GM12891 (cell line): ENCODE measurements around the gene FER.

Source experiments
- POLR2A ChIP-seq: IDR thresholded peaks from 2 replicates; pipeline ENCODE4 v1.6.1; 2011; ENCODE audit warnings: low read depth, low read length, control low read depth
- POLR2AphosphoS5 ChIP-seq: IDR thresholded peaks from 2 replicates; pipeline ENCODE4 v1.6.1; 2011; ENCODE audit warnings: low read depth, low read length, control low read depth
- POU2F2 ChIP-seq: IDR thresholded peaks from 2 replicates; pipeline ENCODE4 v1.6.1; 2011; ENCODE audit warnings: low read depth, mild to moderate bottlenecking, control low read depth, low read length, moderate library complexity
- SPI1 ChIP-seq: IDR thresholded peaks from 2 replicates; pipeline ENCODE4 v1.6.1; 2011; ENCODE audit warnings: low read depth, low read length, control low read depth

GRCh38 chr5:108763222-108763916, 15.7 kb downstream of the FER start:
- TF ChIP-seq POLR2AphosphoS5 (no peak), POLR2A (no peak), SPI1 (no peak), POU2F2 (no peak)
